Upper lobe of left lung (tissue), 6 donors: ENCODE measurements around the gene TNK2. TPM values are rescaled to one million over a fixed set of nuclear protein-coding genes. Genes with fewer than 3 reads are reported as not detected.
"Not testable (repeated sequence)": the region's sequence is repeated elsewhere in the genome, so short reads cannot be mapped to it uniquely, and the experiment has no call there.

ENCODE experiments used
- ATAC-seq, 2 donors: fragments of 200-7000 bp; cut with Tn5 transposase; one replicate each; pipeline ENCODE4 v1.9.1; 2022; ENCODE audit warnings: mild to moderate bottlenecking in 2 of 2, moderate library complexity in 2 of 2; ENCODE audit not compliant: low FRiP score in 2 of 2
- DNase-seq, 2 donors: peaks; one replicate each; pipeline ENCODE4 v3.0.0-alpha.2; 2019 to 2020
- H3K27ac ChIP-seq, 4 donors: fragments of 200-600 bp; sonication (generic); one replicate each; pipeline ENCODE4 v1.5.1; 2016 to 2019
- H3K27me3 ChIP-seq, 4 donors: fragments of 200-600 bp; sonication (generic); one replicate each; pipeline ENCODE4 v1.5.1; 2017 to 2019
- H3K36me3 ChIP-seq, 4 donors: fragments of 200-600 bp; sonication (generic); one replicate each; pipeline ENCODE4 v1.5.1; 2016 to 2019
- H3K4me1 ChIP-seq, 4 donors: fragments of 200-600 bp; sonication (generic); one replicate each; pipeline ENCODE4 v1.5.1; 2018 to 2019
- H3K4me3 ChIP-seq, 4 donors: fragments of 200-600 bp; sonication (generic); one replicate each; pipeline ENCODE4 v1.5.1; 2017 to 2019; ENCODE audit warnings: mild to moderate bottlenecking in 2 of 4, moderate library complexity in 1 of 4
- H3K9me3 ChIP-seq, 4 donors: fragments of 200-600 bp; sonication (generic); one replicate each; pipeline ENCODE4 v1.5.1; 2018 to 2019
- CTCF ChIP-seq, 6 experiments: fragments of 450-650 bp in 4 of 6; fragments of 200-600 bp in 2 of 6; sonication (generic) in 2 of 6; IDR thresholded peaks; one replicate each; pipeline ENCODE4 v1.5.1; 2016 to 2019; ENCODE audit warnings: antibody characterized with exemption in 6 of 6
- EP300 ChIP-seq, 4 donors: sonication (generic); formaldehyde crosslinking; IDR thresholded peaks; one replicate each; pipeline ENCODE4 v1.5.1; 2017; ENCODE audit warnings: antibody characterized with exemption in 4 of 4, control low read depth in 2 of 4
- POLR2A ChIP-seq, 4 donors: fragments of 450-650 bp; IDR thresholded peaks; one replicate each; pipeline ENCODE4 v1.5.1; 2016 to 2017; ENCODE audit warnings: antibody characterized with exemption in 4 of 4, mild to moderate bottlenecking in 2 of 4
- POLR2AphosphoS5 ChIP-seq, 2 donors: sonication (generic); formaldehyde crosslinking; IDR thresholded peaks; one replicate each; pipeline ENCODE4 v1.5.1; 2017; ENCODE audit warnings: antibody characterized with exemption in 2 of 2
- WGBS, 2 donors: methylation state at CpG; one replicate each; pipeline ENCODE4 v1.1.5; 2017 to 2018; 5-methylcytosine and 5-hydroxymethylcytosine counted together
- total RNA-seq, 6 donors: library from RNA; depleted of rRNA in 4 of 6; stranded (reverse); fragments of >200 nt in 4 of 6; gene quantifications; one replicate each; pipeline versions ENCODE4 v1.1.0 to v1.2.1, GENCODE V29; 2016 to 2021
- donor health status: DM: no; HTN: no; CAD: no; lungs with moderate emphysema.
- donor health status: DM: no; HTN: yes; CAD: no; lungs with severe emphysema.

The TNK2 gene
- total RNA-seq, 6 donors from 2014 or later = 18.7 to 171 (median 70.1) TPM

DNA sequence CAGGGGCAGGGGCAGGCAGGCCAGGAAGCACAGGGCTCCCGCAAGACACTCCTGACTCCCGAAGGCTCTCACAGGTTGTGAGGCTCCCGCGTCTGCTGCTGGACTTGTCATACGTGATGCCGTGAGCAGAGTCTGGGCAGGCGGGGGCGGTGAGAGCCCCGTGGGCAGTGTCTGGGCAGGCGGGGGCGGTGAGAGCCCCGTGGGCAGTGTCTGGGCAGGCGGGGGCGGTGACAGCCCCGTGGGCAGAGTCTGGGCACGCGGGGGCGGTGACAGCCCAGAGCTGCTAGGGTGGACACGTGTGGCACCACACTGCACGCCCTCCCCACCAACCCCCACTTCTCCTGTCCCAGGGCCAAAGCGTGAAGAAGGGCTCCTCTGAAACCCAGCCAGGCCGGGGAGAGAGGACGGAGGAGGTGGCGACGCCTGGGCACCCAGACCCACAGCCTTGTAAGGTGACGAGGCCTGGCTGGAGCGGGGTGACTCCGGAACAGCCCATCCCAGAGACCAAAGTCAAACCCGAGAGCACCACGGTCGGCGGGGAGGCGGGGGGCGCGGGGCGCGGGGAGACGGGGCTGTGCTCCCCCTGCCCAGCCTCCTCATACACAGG, 35.0 kb downstream of the TNK2 start:
- peak; percentile 4 to 34 for ATAC-seq
- H3K4me1 ChIP-seq = peaks cover 0 to 33% (median 16%) of the 10 kb centered on the region in 4 donors
- H3K4me3 ChIP-seq = peak overlapping the region in 2 of 4 donors; percentile 11 to 12
- 73 to 94% methylated on average over 12 to 24 of the region's 38 CpGs for WGBS, 2 donors
- no peaks in the 10 kb centered on the region for H3K9me3 ChIP-seq
- peak overlapping the region; percentile 62 to 84 (median 71) for H3K27ac ChIP-seq
- TF ChIP-seq EP300 (IDR thresholded peaks at IDR 0.05) (no peak), POLR2A (IDR thresholded peaks at IDR 0.05) (no peak), POLR2AphosphoS5 (IDR thresholded peaks at IDR 0.05) (no peak), CTCF (IDR thresholded peaks at IDR 0.05) (no peak)
- peak; percentile 37 to 84 for DNase-seq
- peaks cover 0 to 78% (median 54%) of the 10 kb centered on the region in 4 donors for H3K36me3 ChIP-seq
- no peaks in the 10 kb centered on the region for H3K27me3 ChIP-seq

GRCh38 chr3:195872800-195873199, 35.6 kb downstream of the TNK2 start:
- peak; percentile 63 to 73 for DNase-seq
- H3K27me3 ChIP-seq = no peaks in the 10 kb centered on the region
- peak; percentile 12 to 66 for ATAC-seq

DNA sequence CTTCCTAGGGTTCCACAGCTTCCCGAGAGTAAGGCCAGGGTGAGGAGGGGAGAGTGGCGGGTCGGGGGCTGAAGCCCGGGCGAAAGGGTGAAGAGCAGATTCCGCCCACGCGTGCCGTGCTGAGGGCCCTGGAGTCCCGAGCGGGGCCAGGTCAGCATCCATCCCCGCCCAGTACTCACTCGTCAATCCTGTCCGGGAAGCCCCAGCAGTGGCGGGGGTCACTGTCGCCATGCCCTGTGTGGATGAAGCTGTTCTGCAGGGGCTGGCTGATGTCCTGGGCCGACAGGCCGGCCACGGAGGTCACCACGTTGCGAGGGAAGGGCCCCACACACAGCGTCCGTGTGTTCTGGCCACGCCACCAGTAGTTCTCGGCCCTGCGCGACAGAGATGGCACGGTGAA, 36.3 kb downstream of the TNK2 start:
- 85% methylated on average over 12 to 28 of the region's 28 CpGs for WGBS, 2 donors
- H3K4me3 ChIP-seq = no peak overlapping the region
- DNase-seq (peak in 1 of 2 donors; percentile 71), ATAC-seq (no peak)
- no peaks in the 10 kb centered on the region for H3K9me3 ChIP-seq
- peaks cover 0 to 27% (median 11%) of the 10 kb centered on the region in 4 donors for H3K4me1 ChIP-seq
- peak overlapping the region in 2 of 4 donors; percentile 71 to 84 for H3K27ac ChIP-seq
- peaks cover 3 to 78% (median 58%) of the 10 kb centered on the region in 4 donors for H3K36me3 ChIP-seq
- H3K27me3 ChIP-seq = no peaks in the 10 kb centered on the region
- no peak for TF ChIP-seq CTCF (IDR thresholded peaks at IDR 0.05)
- no peak for TF ChIP-seq POLR2A (IDR thresholded peaks at IDR 0.05)
- no peak for TF ChIP-seq EP300 (IDR thresholded peaks at IDR 0.05)
- TF ChIP-seq POLR2AphosphoS5 (IDR thresholded peaks at IDR 0.05) = no peak

More at GRCh38 chr3:195872800-195873199, 35.6 kb downstream of the TNK2 start:
- H3K9me3 ChIP-seq = no peaks in the 10 kb centered on the region
- H3K4me3 ChIP-seq = peak overlapping the region in 2 of 4 donors; percentile 11 to 12
- peaks cover 0 to 33% (median 15%) of the 10 kb centered on the region in 4 donors for H3K4me1 ChIP-seq
- H3K27ac ChIP-seq = peak overlapping the region; percentile 62 to 84 (median 71)
- peaks cover 0 to 78% (median 54%) of the 10 kb centered on the region in 4 donors for H3K36me3 ChIP-seq
- WGBS, 2 donors = 63 to 70% methylated on average over 6 to 16 of the region's 16 CpGs
- TF ChIP-seq POLR2AphosphoS5 (IDR thresholded peaks at IDR 0.05) (no peak), POLR2A (IDR thresholded peaks at IDR 0.05) (peak in 1 of 4 donors; percentile 12)

DNA sequence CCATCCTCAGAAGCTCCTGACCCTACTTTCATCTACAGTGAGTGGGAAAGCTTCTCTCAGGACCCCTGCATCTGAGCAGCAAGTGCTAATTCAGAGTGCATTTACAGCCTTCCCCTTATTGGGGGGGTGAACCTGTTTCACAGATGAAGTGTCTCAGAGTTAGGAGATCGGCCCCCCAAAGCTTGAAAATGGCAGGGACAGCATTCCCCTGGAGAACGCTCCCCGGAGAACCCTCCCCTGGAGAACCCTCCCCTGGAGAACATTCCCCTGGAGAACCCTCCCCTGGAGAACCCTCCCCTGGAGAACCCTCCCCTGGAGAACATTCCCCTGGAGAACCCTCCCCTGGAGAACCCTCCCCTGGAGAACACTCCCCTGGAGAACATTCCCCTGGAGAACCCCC, 36.7 kb downstream of the TNK2 start:
- Histone ChIP-seq H3K36me3 (peaks cover 4 to 79% (median 60%) of the 10 kb centered on the region in 4 donors), H3K4me1 (peaks cover 0 to 23% (median 8%) of the 10 kb centered on the region in 4 donors)
- 96% methylated on average over 3 of the region's 3 CpGs; no CpG with 5 or more reads in 1 of the 2 donors for WGBS, 2 donors
- not testable (repeated sequence) for H3K27ac ChIP-seq, H3K27me3 ChIP-seq, H3K9me3 ChIP-seq, ATAC-seq, DNase-seq, H3K4me3 ChIP-seq

DNA sequence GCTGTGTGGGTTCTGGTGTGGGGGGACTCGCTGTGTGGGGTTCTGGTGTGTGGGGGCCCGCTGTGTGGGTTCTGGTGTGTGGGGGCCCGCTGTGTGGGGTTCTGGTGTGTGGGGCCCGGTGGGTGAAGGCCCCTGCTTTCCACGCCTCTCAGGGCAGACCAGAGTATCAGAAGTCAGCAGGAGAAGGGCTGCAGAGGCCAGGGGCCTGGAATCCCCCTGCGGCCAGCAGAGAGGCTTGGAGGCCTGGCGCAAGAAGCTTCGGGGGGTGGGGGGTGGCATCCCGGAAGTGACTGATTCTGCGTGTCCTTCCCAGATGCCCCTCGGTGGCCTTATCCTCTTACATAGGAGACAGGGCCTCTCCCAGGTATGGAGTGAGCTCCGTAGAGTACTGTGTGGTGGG, 37.4 kb downstream of the TNK2 start:
- Histone ChIP-seq H3K4me3 (no peak overlapping the region), H3K27ac (no peak overlapping the region), H3K4me1 (peaks cover 0 to 16% (median 5%) of the 10 kb centered on the region in 4 donors), H3K27me3 (no peaks in the 10 kb centered on the region), H3K9me3 (no peaks in the 10 kb centered on the region), H3K36me3 (peaks cover 4 to 78% (median 59%) of the 10 kb centered on the region in 4 donors)
- ATAC-seq (no peak), DNase-seq (peak in 1 of 2 donors; percentile 58)
- TF ChIP-seq POLR2AphosphoS5 (IDR thresholded peaks at IDR 0.05) (no peak), EP300 (IDR thresholded peaks at IDR 0.05) (no peak), POLR2A (IDR thresholded peaks at IDR 0.05) (no peak), CTCF (IDR thresholded peaks at IDR 0.05) (no peak)
- WGBS, 2 donors = 96 to 99% methylated on average over 9 to 11 of the region's 12 CpGs
